Measurements from ENCODE around the gene TDRD7. TPM values are rescaled to one million over a fixed set of nuclear protein-coding genes. Genes with fewer than 3 reads are reported as not detected.

The TDRD7 gene
- polyA plus RNA-seq, 1 experiment = 8.2 TPM

GRCh38 chr9:97389249-97389648 is 22.6 kb upstream of the TDRD7 start:
- Histone ChIP-seq H3K4me3 (ENCODE audit: low read depth, low read length) (no peak overlapping the region), H3K27ac (ENCODE audit: low read depth, low read length) (no peak overlapping the region), H3K9me3 (ENCODE audit: control insufficient read depth, insufficient read depth, low read length) (no peaks in the 10 kb centered on the region; the same call in 1 of the 2 replicates), H3K27me3 (ENCODE audit: control insufficient read depth, insufficient read depth, low read length) (peaks cover 3% of the 10 kb centered on the region)
- ChIA-PET POLR2A (no interaction called here), CTCF (no interaction called here)
- no peak for DNase-seq (ENCODE audit: low read depth, low spot score)
- no peak for TF ChIP-seq CTCF (IDR thresholded peaks at IDR 0.05; ENCODE audit: low read depth, low read length)

GRCh38 chr9:97390791-97391406 is 21.0 kb upstream of the TDRD7 start:
- H3K4me3 ChIP-seq (ENCODE audit: low read depth, low read length) = no peak overlapping the region
- H3K27ac ChIP-seq (ENCODE audit: low read depth, low read length) = no peak overlapping the region
- CTCF ChIA-PET = interaction anchor here (1.0 kb wide), 1 partner anchor 535 kb away, joined by 4 read pairs; no protein-coding TSS in a partner anchor
- H3K27me3 ChIP-seq (ENCODE audit: control insufficient read depth, insufficient read depth, low read length) = peaks cover 3% of the 10 kb centered on the region
- no peak for TF ChIP-seq CTCF (IDR thresholded peaks at IDR 0.05; ENCODE audit: low read depth, low read length)
- POLR2A ChIA-PET = no interaction called here
- DNase-seq (ENCODE audit: low read depth, low spot score) = no peak
- H3K9me3 ChIP-seq (ENCODE audit: control insufficient read depth, insufficient read depth, low read length) = no peaks in the 10 kb centered on the region; the same call in 1 of the 2 replicates

- ChIA-PET CTCF (interaction anchor here (0.5 kb wide), 1 partner anchor 17 kb away, joined by 3 read pairs; the partner anchor contains the start of gene TDRD7), POLR2A (no interaction called here)
- DNase-seq (ENCODE audit: low read depth, low spot score) = no peak
- no peak for TF ChIP-seq CTCF (IDR thresholded peaks at IDR 0.05; ENCODE audit: low read depth, low read length)
- H3K4me3 ChIP-seq (ENCODE audit: low read depth, low read length) = no peak overlapping the region
- no peaks in the 10 kb centered on the region for H3K9me3 ChIP-seq (ENCODE audit: control insufficient read depth, insufficient read depth, low read length)
- H3K27ac ChIP-seq (ENCODE audit: low read depth, low read length) = no peak overlapping the region
- H3K27me3 ChIP-seq (ENCODE audit: control insufficient read depth, insufficient read depth, low read length) = no peaks in the 10 kb centered on the region
Observed at GRCh38 chr9:97394881-97395280, 17.0 kb upstream of the TDRD7 start.

GRCh38 chr9:97395745-97396144 is 16.2 kb upstream of the TDRD7 start:
- Histone ChIP-seq H3K9me3 (ENCODE audit: control insufficient read depth, insufficient read depth, low read length) (no peaks in the 10 kb centered on the region), H3K27me3 (ENCODE audit: control insufficient read depth, insufficient read depth, low read length) (no peaks in the 10 kb centered on the region), H3K4me3 (ENCODE audit: low read depth, low read length) (no peak overlapping the region), H3K27ac (ENCODE audit: low read depth, low read length) (no peak overlapping the region)
- POLR2A ChIA-PET = no interaction called here
- TF ChIP-seq CTCF (IDR thresholded peaks at IDR 0.05; ENCODE audit: low read depth, low read length) = no peak
- CTCF ChIA-PET = interaction anchor here (0.7 to 5.7 kb wide), 3 partner anchors 15 to 538 kb away, joined by 3 to 57 read pairs (median 10); no protein-coding TSS in a partner anchor
- no peak for DNase-seq (ENCODE audit: low read depth, low spot score)

GRCh38 chr9:97396256-97396655 is 15.6 kb upstream of the TDRD7 start:
- no peak overlapping the region for H3K4me3 ChIP-seq (ENCODE audit: low read depth, low read length)
- POLR2A ChIA-PET = no interaction called here
- no peaks in the 10 kb centered on the region for H3K27me3 ChIP-seq (ENCODE audit: control insufficient read depth, insufficient read depth, low read length)
- H3K27ac ChIP-seq (ENCODE audit: low read depth, low read length) = no peak overlapping the region
- H3K9me3 ChIP-seq (ENCODE audit: control insufficient read depth, insufficient read depth, low read length) = no peaks in the 10 kb centered on the region
- no peak for TF ChIP-seq CTCF (IDR thresholded peaks at IDR 0.05; ENCODE audit: low read depth, low read length)
- CTCF ChIA-PET = interaction anchor here (0.7 to 5.7 kb wide), 4 partner anchors 10 to 539 kb away, joined by 3 to 57 read pairs (median 10); no protein-coding TSS in a partner anchor
- no peak for DNase-seq (ENCODE audit: low read depth, low spot score)
